ENCODE measurements around the gene SORD.
A peak's percentile ranks its signal among the peaks of the same experiment; 100 is the strongest.
"Not testable (repeated sequence)": the region's sequence is repeated elsewhere in the genome, so short reads cannot be mapped to it uniquely, and the experiment has no call there.

SORD gene

GRCh38 chr15:45024649-45025048 is 1.7 kb downstream of the SORD start:
- DNase-seq (ENCODE audit: low spot score), result not testable (repeated sequence)

- not testable (repeated sequence) for DNase-seq (ENCODE audit: low spot score)
Measured at GRCh38 chr15:45025627-45026026, 2.6 kb downstream of the SORD start.

GRCh38 chr15:45026651-45027190 is 3.7 kb downstream of the SORD start:
- no peak for DNase-seq (ENCODE audit: low spot score)

- no peak for DNase-seq (ENCODE audit: low spot score)
Measured at GRCh38 chr15:45027220-45027619, 4.2 kb downstream of the SORD start.

GRCh38 chr15:45030743-45031142 is 7.7 kb downstream of the SORD start:
- no peak for DNase-seq (ENCODE audit: low spot score)

- DNase-seq (ENCODE audit: low spot score), result not testable (repeated sequence)
Measured at GRCh38 chr15:45031522-45032028, 8.6 kb downstream of the SORD start.

GRCh38 chr15:45032501-45032900 is 9.5 kb downstream of the SORD start:
- DNase-seq (ENCODE audit: low spot score), result not testable (repeated sequence)

- DNase-seq (ENCODE audit: low spot score), result not testable (repeated sequence)
Measured at GRCh38 chr15:45034087-45034486, 11.1 kb downstream of the SORD start.

GRCh38 chr15:45034600-45035375 is 11.8 kb downstream of the SORD start:
- DNase-seq (ENCODE audit: low spot score), result not testable (repeated sequence)

GRCh38 chr15:45036812-45037781 is 14.1 kb downstream of the SORD start:
- DNase-seq (ENCODE audit: low spot score), result peak; percentile 47

GRCh38 chr15:45037936-45038335 is 14.9 kb downstream of the SORD start:
- no peak for DNase-seq (ENCODE audit: low spot score)

GRCh38 chr15:45040396-45040795 is 17.4 kb downstream of the SORD start:
- not testable (repeated sequence) for DNase-seq (ENCODE audit: low spot score)

- DNase-seq (ENCODE audit: low spot score), result not testable (repeated sequence)
Measured at GRCh38 chr15:45041538-45041937, 18.5 kb downstream of the SORD start.

GRCh38 chr15:45042859-45043258 is 19.9 kb downstream of the SORD start:
- DNase-seq (ENCODE audit: low spot score), result not testable (repeated sequence)

GRCh38 chr15:45044270-45044669 is 21.3 kb downstream of the SORD start:
- not testable (repeated sequence) for DNase-seq (ENCODE audit: low spot score)

GRCh38 chr15:45048449-45048793 is 25.4 kb downstream of the SORD start:
- not testable (repeated sequence) for DNase-seq (ENCODE audit: low spot score)

- no peak for DNase-seq (ENCODE audit: low spot score)
Measured at GRCh38 chr15:45048794-45049631, 26.0 kb downstream of the SORD start.

- DNase-seq (ENCODE audit: low spot score), result no peak
Measured at GRCh38 chr15:45050587-45050986, 27.6 kb downstream of the SORD start.

GRCh38 chr15:45052676-45053075 is 29.7 kb downstream of the SORD start:
- DNase-seq (ENCODE audit: low spot score), result not testable (repeated sequence)

- DNase-seq (ENCODE audit: low spot score), result not testable (repeated sequence)
Measured at GRCh38 chr15:45058690-45059675, 36.0 kb downstream of the SORD start.

Data from kidney capillary endothelial cell (primary cell).